LNCaP clone FGC (cell line): ENCODE data around the gene TST.

Source experiments
- DNase-seq: peaks from one replicate; pipeline ENCODE4 v3.0.0-alpha.2; 2011; ENCODE audit warnings: low read depth
- H3K4me3 ChIP-seq: 2 replicates; pipeline ENCODE4 v1.5.1; 2011; ENCODE audit warnings: mild to moderate bottlenecking, low read depth, low read length, control low read depth
- TF ChIP-seq, protein P1 (sequence below): IDR thresholded peaks from 2 replicates; pipeline ENCODE4 v1.5.1; 2012; ENCODE audit warnings: mild to moderate bottlenecking; ENCODE audit not compliant: control insufficient read depth, insufficient read depth; ENCODE audit errors: extremely low read depth

TST gene

DNA sequence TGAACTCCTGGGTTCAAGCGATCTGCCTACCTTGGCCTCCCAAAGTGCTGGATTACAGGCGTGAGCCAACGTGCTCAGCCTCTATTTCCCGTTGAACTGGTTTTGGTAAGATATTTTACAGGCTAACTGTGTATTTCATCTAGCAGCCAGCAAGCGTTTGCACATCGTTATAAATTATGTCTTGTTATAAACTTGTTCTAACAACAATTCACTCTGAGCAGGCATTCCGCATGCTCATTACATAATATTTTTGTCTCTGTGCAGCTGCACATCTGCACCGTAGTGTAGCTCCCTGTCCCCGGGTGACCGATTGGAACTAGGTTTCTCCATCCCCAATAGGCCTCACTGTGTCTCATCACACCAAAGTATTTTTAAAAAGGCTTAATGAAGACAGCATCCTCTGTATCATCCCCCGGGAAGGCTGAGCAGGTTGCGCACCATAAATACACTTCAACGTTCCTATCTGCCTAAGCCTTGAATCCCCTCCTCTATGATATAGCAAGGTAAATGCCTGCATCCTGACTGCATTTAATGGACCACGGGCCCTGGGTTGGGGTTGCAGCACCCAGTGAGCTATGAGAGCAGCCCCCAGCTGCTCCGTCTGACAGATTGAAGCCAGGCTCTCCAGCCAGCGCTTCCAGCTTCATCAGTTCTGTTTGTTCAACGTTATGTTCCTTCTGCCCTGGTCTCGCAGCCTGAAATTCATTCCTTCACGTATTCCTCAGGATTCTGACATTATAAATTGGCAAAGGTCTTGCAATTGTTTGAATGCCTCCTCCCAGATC is 47.7 kb downstream of the TST start:
- DNase-seq = peak; percentile 34
- H3K4me3 ChIP-seq = no peak overlapping the region
- TF ChIP-seq, protein P1, sequence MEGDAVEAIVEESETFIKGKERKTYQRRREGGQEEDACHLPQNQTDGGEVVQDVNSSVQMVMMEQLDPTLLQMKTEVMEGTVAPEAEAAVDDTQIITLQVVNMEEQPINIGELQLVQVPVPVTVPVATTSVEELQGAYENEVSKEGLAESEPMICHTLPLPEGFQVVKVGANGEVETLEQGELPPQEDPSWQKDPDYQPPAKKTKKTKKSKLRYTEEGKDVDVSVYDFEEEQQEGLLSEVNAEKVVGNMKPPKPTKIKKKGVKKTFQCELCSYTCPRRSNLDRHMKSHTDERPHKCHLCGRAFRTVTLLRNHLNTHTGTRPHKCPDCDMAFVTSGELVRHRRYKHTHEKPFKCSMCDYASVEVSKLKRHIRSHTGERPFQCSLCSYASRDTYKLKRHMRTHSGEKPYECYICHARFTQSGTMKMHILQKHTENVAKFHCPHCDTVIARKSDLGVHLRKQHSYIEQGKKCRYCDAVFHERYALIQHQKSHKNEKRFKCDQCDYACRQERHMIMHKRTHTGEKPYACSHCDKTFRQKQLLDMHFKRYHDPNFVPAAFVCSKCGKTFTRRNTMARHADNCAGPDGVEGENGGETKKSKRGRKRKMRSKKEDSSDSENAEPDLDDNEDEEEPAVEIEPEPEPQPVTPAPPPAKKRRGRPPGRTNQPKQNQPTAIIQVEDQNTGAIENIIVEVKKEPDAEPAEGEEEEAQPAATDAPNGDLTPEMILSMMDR = no peak

DNA sequence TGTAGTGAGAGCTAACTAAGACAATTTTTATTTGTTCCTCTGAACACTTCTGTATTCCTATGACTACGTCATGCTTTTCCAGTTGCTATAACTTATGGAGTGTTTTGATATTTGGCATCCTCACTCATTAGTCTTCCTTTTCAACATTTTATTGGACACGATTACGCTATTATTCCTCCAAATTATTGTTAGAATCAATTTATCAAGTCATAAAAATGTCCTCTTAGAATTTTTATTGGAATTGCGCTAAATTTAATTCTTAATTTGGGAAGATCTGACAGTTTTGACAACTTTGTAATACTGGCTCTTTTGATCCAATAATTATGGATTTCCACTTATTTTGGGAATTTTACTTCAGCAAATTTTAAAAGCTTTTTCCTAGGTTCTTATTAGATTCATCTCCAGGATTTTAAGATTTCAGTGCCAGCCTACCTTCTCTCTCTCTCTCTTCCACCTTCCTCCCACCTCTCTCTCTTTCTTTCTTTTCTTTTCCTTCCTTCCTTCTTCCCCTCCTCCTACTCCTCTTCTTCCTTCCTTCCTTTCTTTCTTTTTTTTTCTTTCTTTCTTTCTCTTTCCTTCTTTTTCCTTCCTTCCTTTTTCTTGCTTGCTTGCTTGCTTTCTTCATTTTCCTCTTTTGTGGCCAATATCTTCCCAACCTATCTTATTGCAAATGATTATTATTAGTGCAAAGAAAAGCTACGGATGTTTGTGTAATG is 50.8 kb downstream of the TST start:
- TF ChIP-seq, protein P1 = no peak
- no peak overlapping the region for H3K4me3 ChIP-seq

DNA sequence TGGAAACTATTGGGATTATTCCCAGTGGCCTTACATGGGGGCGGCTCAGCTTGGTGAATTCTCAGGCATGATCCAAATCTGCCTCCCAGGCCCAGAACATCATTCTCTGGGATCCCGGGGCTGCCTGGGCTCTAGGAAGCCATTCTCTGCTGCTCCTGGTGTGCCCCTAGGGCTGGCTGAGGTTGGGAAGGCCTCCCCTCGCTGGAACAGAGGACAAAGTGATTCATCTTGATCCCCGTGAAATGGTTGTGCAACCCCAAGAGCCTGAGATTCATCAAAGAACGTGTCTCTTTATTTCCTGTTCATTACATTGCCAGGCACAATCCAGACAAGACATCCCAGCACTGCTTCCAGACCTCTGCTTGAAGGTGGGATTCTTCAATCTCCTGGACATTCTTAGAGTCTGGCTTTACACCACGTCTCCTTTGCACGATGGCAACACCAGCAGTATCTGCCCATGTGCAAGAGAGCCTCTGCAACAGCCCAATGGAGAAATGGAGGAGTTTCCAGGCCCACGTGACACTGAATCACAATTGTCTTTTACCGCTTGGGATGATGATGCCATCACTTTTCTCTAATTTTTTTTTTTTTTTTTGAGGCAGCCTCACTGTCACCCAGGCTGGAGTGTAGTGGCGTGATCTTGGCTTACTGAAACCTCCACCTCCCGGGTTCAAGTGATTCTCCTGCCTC is 52.3 kb downstream of the TST start:
- H3K4me3 ChIP-seq = no peak overlapping the region
- no peak for DNase-seq

More for the DNA sequence above, 50.8 kb downstream of the TST start:
- no peak for DNase-seq

DNA sequence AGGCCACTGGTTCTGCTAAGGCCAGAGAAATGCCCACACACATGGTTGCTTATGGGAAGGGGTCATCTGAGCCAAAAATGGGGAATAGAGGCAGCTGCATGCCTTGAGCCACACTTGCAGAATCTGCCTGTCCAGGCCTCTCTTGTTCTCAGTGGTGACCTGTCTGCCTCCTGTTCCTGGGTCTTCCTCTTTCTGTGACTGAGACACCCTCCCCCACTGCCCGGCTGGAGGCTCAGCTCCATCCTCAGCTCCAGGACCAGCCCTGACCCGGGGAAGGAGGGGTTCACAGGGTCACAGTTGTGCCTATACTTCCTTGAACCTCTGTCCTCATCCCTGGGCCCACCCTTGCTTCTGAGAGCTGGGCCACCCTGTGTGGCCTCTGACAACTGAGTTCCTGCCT is 53.6 kb downstream of the TST start:
- no peak for DNase-seq
- H3K4me3 ChIP-seq = no peak overlapping the region
- TF ChIP-seq, protein P1 = no peak

More for the DNA sequence above, 52.3 kb downstream of the TST start:
- TF ChIP-seq, protein P1 = no peak

DNA sequence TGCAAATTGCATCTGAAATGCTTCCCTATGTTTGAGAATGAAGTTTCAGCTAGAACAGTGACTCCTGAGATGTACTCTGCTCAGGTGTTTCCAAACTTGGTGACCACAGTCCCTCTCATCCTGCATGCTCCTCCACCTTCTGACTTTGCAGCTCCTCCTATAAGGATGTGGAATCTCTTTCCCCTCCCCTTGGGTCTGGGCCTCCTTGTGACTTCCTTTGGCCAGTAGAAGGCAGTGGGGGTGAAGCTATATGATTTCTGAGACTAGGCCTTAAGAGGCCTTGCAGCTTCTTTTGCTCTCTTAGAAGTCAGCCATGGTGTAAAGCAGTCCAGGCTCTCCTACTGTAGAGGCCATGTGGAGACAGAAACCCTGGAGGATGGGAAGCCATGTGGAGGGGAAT is 55.1 kb downstream of the TST start:
- DNase-seq = no peak
- H3K4me3 ChIP-seq = no peak overlapping the region
- TF ChIP-seq, protein P1 = no peak

DNA sequence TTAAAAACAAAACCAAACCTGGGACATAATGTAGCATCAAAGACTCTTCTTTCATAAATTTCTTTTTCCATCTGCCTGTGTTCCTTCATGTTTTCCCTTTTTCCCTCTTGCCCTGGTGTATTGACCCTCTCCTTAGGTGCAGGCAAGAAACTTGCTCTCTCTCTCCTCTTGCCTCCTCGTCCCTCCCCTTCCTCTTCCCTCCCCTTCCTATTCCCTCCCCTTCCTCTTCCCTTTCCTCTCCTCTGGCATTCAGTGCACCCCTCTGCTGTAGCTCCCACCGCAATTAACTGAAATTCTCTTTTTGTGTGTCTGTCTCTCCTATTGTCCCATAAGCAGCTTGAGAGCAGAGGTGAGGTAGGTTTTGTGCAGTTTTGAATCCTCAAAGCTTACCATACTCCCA is 55.9 kb downstream of the TST start:
- DNase-seq = no peak
- no peak overlapping the region for H3K4me3 ChIP-seq
- TF ChIP-seq, protein P1 = no peak
